D341Med (cell line): ENCODE results near the gene CST7.
"Not testable (repeated sequence)": the region's sequence is repeated elsewhere in the genome, so short reads cannot be mapped to it uniquely, and the experiment has no call there.

Experiments
- DNase-seq: peaks from one replicate; pipeline ENCODE4 v3.0.0; 2012; ENCODE audit warnings: low spot score

Gene CST7

GRCh38 chr20:24948939-24949679, at the start of gene CST7:
CST7 (plus strand) TSS chr20:24949269; CDS start chr20:24949506, 237 bp downstream.
- DNase-seq, result no peak

- no peak for DNase-seq
Measured at GRCh38 chr20:24906806-24907205, 42.3 kb upstream of the CST7 start.

GRCh38 chr20:24908642-24909041, 40.4 kb upstream of the CST7 start:
- no peak for DNase-seq

GRCh38 chr20:24909086-24909780, 39.8 kb upstream of the CST7 start:
- no peak for DNase-seq

GRCh38 chr20:24909861-24910260, 39.2 kb upstream of the CST7 start:
- no peak for DNase-seq

- DNase-seq, result no peak
Measured at GRCh38 chr20:24910461-24910860, 38.6 kb upstream of the CST7 start.

- DNase-seq, result no peak
Measured at GRCh38 chr20:24911461-24911860, 37.6 kb upstream of the CST7 start.

GRCh38 chr20:24912397-24913075, 36.5 kb upstream of the CST7 start:
- no peak for DNase-seq

GRCh38 chr20:24913076-24913628, 35.9 kb upstream of the CST7 start:
- DNase-seq, result peak; percentile 2

- DNase-seq, result no peak
Measured at GRCh38 chr20:24914388-24915241, 34.5 kb upstream of the CST7 start.

GRCh38 chr20:24915440-24915839, 33.6 kb upstream of the CST7 start:
- no peak for DNase-seq

- no peak for DNase-seq
Measured at GRCh38 chr20:24915892-24916291, 33.2 kb upstream of the CST7 start.

- no peak for DNase-seq
Measured at GRCh38 chr20:24916412-24916811, 32.7 kb upstream of the CST7 start.

- DNase-seq, result no peak
Measured at GRCh38 chr20:24917056-24917455, 32.0 kb upstream of the CST7 start.

- peak; percentile 93 for DNase-seq
Measured at GRCh38 chr20:24917797-24918578, 31.1 kb upstream of the CST7 start.

- no peak for DNase-seq
Measured at GRCh38 chr20:24918579-24919566, 30.2 kb upstream of the CST7 start.

- DNase-seq, result not testable (repeated sequence)
Measured at GRCh38 chr20:24919665-24920064, 29.4 kb upstream of the CST7 start.

GRCh38 chr20:24920706-24921105, 28.4 kb upstream of the CST7 start:
- DNase-seq, result not testable (repeated sequence)

- DNase-seq, result not testable (repeated sequence)
Measured at GRCh38 chr20:24929259-24929658, 19.8 kb upstream of the CST7 start.
